Endothelial cell of umbilical vein (primary cell): ENCODE results near the gene FARP1. TPM values are rescaled to one million over a fixed set of nuclear protein-coding genes. Genes with fewer than 3 reads are reported as not detected.

Experiments used
- BruUV-seq: library from RNA; stranded (reverse); fragments of 400-500 nt; replicated peaks from 2 replicates; lab custom pipeline; 2021; lab: Mats Ljungman, UMichigan
- CTCF ChIA-PET: fragments of 300-600, 350-600 bp; sonication (Branson Sonifier 250); formaldehyde crosslinking; loops from one replicate; lab custom pipeline; 2021; ENCODE audit warnings: antibody characterized with exemption, inconsistent platforms; lab: Charles Lee
- POLR2A ChIA-PET: fragments of 300-600, 350-600 bp; sonication (Branson Sonifier 250); formaldehyde crosslinking; loops from one replicate; lab custom pipeline; 2021; ENCODE audit warnings: antibody characterized with exemption, inconsistent platforms; lab: Charles Lee
- DNase-seq: peaks from one replicate; pipeline ENCODE4 v3.0.0-alpha.2; 2011; ENCODE audit warnings: low read depth, low spot score
- FAIRE-seq: peaks from 2 replicates; lab custom pipeline; 2011; peaks lifted over from hg19 to GRCh38; lab: Jason Lieb, UNC
- H2AFZ ChIP-seq: 2 replicates; pipeline ENCODE4 v1.6.0; 2012; ENCODE audit warnings: low read depth, low read length, control low read depth, inconsistent platforms
- H3K27ac ChIP-seq: 2 replicates; pipeline ENCODE4 v1.5.1; 2011; ENCODE audit warnings: low read depth, mild to moderate bottlenecking, control low read depth, low read length, moderate library complexity; ENCODE audit not compliant: insufficient read depth
- H3K27me3 ChIP-seq, 2 experiments: 2 replicates each; pipeline versions ENCODE4 v1.6.0 to v1.6.1; 2011; ENCODE audit warnings: low read length in 2 of 2, mixed read lengths in 1 of 2; ENCODE audit not compliant: control insufficient read depth in 2 of 2, insufficient read depth in 2 of 2
- H3K36me3 ChIP-seq, 2 experiments: 2 replicates in 1 of 2; 3 replicates in 1 of 2; pipeline ENCODE4 v1.5.1; 2011; ENCODE audit warnings: low read length in 2 of 2, mild to moderate bottlenecking in 1 of 2, moderate library complexity in 1 of 2; ENCODE audit not compliant: control insufficient read depth in 2 of 2, insufficient read depth in 2 of 2; ENCODE audit errors: extremely low read depth in 1 of 2
- H3K4me1 ChIP-seq: 3 replicates; pipeline ENCODE4 v1.5.1; 2011; ENCODE audit warnings: mild to moderate bottlenecking, low read length; ENCODE audit not compliant: control insufficient read depth, insufficient read depth; ENCODE audit errors: extremely low read depth
- H3K4me2 ChIP-seq: 2 replicates; pipeline ENCODE4 v1.6.1; 2011; ENCODE audit warnings: low read length, control low read depth, mixed read lengths; ENCODE audit not compliant: insufficient read depth
- H3K4me3 ChIP-seq, 3 experiments: fragments of 200-600 bp in 1 of 3; sonication (generic), shearing (Covaris generic) in 1 of 3; replicated peaks in 1 of 3; 2 replicates each; pipeline ENCODE4 v1.5.1; 2011 to 2016; ENCODE audit warnings: control low read depth in 3 of 3, low read length in 3 of 3, mild to moderate bottlenecking in 2 of 3, inconsistent platforms in 1 of 3, low read depth in 1 of 3, moderate library complexity in 1 of 3; ENCODE audit not compliant: insufficient read depth in 1 of 3
- H3K79me2 ChIP-seq: 2 replicates; pipeline ENCODE4 v1.6.0; 2012; ENCODE audit warnings: low read length, inconsistent platforms; ENCODE audit not compliant: control insufficient read depth, insufficient read depth
- H3K9ac ChIP-seq: replicated peaks from 2 replicates; pipeline ENCODE3; 2011; ENCODE audit warnings: low read length, control low read depth; ENCODE audit not compliant: insufficient read depth; ENCODE audit errors: extremely low read depth
- H3K9me1 ChIP-seq: replicated peaks from 3 replicates; pipeline ENCODE4 v1.6.0; 2011; ENCODE audit warnings: mild to moderate bottlenecking, low read length; ENCODE audit not compliant: control insufficient read depth, insufficient read depth; ENCODE audit errors: extremely low read depth
- H3K9me3 ChIP-seq: replicated peaks from 2 replicates; pipeline ENCODE4 v1.5.1; 2012; ENCODE audit warnings: low read length, inconsistent platforms; ENCODE audit not compliant: control insufficient read depth, insufficient read depth
- H4K20me1 ChIP-seq: replicated peaks from 2 replicates; pipeline ENCODE3; 2011; ENCODE audit warnings: mild to moderate bottlenecking, low read length; ENCODE audit not compliant: control insufficient read depth, insufficient read depth; ENCODE audit errors: extremely low read depth
- EZH2 ChIP-seq: IDR thresholded peaks from 2 replicates; pipeline ENCODE4 v1.6.1; 2012; ENCODE audit warnings: borderline replicate concordance, low read depth, mild to moderate bottlenecking, moderate library complexity, low read length, inconsistent platforms; ENCODE audit not compliant: severe bottlenecking
- FOS ChIP-seq: IDR thresholded peaks from 2 replicates; pipeline ENCODE4 v1.6.1; 2011; ENCODE audit warnings: mild to moderate bottlenecking, low read length, moderate library complexity, borderline replicate concordance; ENCODE audit not compliant: insufficient read depth
- GATA2 ChIP-seq: IDR thresholded peaks from 2 replicates; pipeline ENCODE4 v1.7.0; 2011; ENCODE audit warnings: low read depth, mild to moderate bottlenecking, moderate library complexity, mixed read lengths, low read length; ENCODE audit not compliant: insufficient read length, insufficient read depth
- JUN ChIP-seq: IDR thresholded peaks from 2 replicates; pipeline ENCODE4 v1.6.1; 2011; ENCODE audit warnings: borderline replicate concordance, low read depth; ENCODE audit not compliant: insufficient read length, insufficient read depth
- MYC ChIP-seq: IDR thresholded peaks from one replicate; pipeline ENCODE4 v1.6.1; 2011; ENCODE audit warnings: mild to moderate bottlenecking, low read depth, low read length
- POLR2A ChIP-seq: IDR thresholded peaks from 2 replicates; pipeline ENCODE4 v1.6.1; 2012; ENCODE audit warnings: low read depth, mild to moderate bottlenecking, control low read depth, low read length
- POLR2AphosphoS5 ChIP-seq: IDR thresholded peaks from 2 replicates; pipeline ENCODE4 v1.6.1; 2012; ENCODE audit warnings: low read depth, mild to moderate bottlenecking, control low read depth, low read length, moderate library complexity; ENCODE audit not compliant: insufficient read depth
- dilution Hi-C: fragments of 300-500 bp; cut with MboI; formaldehyde crosslinking; loops from one replicate; pipeline ENCODE4 v1.15.0; 2019; ENCODE audit warnings: low sequenced_read_pairs; ENCODE audit not compliant: extremely low pct_ligation_motif_present
- intact Hi-C: fragments of 100-400 bp; cut with micrococcal nuclease; formaldehyde crosslinking; loops from one replicate; pipeline ENCODE4 v1.10.0; 2022
- polyA plus RNA-seq, 4 experiments: library from polyadenylated mRNA; depleted of rRNA in 3 of 4; stranded (reverse) in 3 of 4; unstranded in 1 of 4; fragments of >200 nt; gene quantifications; 2 replicates each; pipeline versions ENCODE4 v1.2.1 to v1.2.3, GENCODE V29; 2011 to 2012; ENCODE audit warnings: missing spikeins in 1 of 4
- total RNA-seq: library from RNA; stranded (reverse); gene quantifications from 2 replicates; pipeline ENCODE4 v1.2.3, GENCODE V29; 2021
- TF ChIP-seq, protein P1 (sequence below): IDR thresholded peaks from 2 replicates; pipeline ENCODE4 v1.6.1; 2011; ENCODE audit not compliant: insufficient read depth, insufficient read length
- TF ChIP-seq, protein P2 (sequence below), 2 donors: IDR thresholded peaks; 1 replicate in 1 of 2; 2 replicates in 1 of 2; pipeline ENCODE4 v1.5.1; 2011; ENCODE audit warnings: low read length in 2 of 2, mild to moderate bottlenecking in 2 of 2, moderate library complexity in 2 of 2, control low read depth in 1 of 2, inconsistent platforms in 1 of 2, low read depth in 1 of 2; ENCODE audit not compliant: insufficient read depth in 1 of 2; ENCODE audit errors: extremely low read depth in 1 of 2

Gene FARP1
- total and polyA plus RNA-seq, 2 donors (not counting 3 experiments of a cell fraction or from before 2014, with no cell fraction given): 19.0 to 77.7 TPM

DNA sequence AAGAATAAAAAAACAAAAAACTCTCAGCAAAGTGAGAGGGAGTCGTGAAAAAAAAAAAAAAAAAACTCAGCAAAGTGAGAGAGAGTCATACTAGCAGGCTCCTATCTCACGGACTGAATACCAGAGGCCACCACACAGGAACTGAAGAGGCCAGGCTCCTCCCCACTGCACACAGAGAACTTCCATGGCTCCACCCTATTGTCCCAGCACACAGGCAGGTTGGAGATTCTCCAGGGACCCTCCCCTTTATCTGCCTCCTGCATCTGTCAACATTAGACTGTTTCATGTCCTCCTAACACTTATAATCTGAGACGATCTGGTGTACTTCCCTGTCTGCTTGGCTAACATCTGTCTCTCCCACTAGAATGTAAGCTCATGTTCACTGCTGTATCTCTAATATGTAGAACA, 37.0 kb upstream of the FARP1 start:
- FAIRE-seq (no peak), DNase-seq (peak; percentile 16)
- Histone ChIP-seq H2AFZ (no peak overlapping the region), H3K4me2 (no peak overlapping the region), H3K9me3 (no peaks in the 10 kb centered on the region), H4K20me1 (no peaks in the 10 kb centered on the region), H3K27me3 (peaks cover 3 to 4% of the 10 kb centered on the region in 2 experiments), H3K9ac (no peak overlapping the region), H3K4me3 (no peak overlapping the region), H3K27ac (no peak overlapping the region), H3K79me2 (no peaks in the 10 kb centered on the region), H3K36me3 (no peaks in the 10 kb centered on the region), H3K9me1 (no peaks in the 10 kb centered on the region), H3K4me1 (no peaks in the 10 kb centered on the region)
- BruUV-seq: no TSS peak
- TF ChIP-seq MYC (no peak), JUN (no peak), POLR2AphosphoS5 (no peak), EZH2 (no peak), GATA2 (no peak), POLR2A (no peak), FOS (no peak)
- TF ChIP-seq, protein P1, sequence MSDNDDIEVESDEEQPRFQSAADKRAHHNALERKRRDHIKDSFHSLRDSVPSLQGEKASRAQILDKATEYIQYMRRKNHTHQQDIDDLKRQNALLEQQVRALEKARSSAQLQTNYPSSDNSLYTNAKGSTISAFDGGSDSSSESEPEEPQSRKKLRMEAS: no peak
- TF ChIP-seq, protein P2, sequence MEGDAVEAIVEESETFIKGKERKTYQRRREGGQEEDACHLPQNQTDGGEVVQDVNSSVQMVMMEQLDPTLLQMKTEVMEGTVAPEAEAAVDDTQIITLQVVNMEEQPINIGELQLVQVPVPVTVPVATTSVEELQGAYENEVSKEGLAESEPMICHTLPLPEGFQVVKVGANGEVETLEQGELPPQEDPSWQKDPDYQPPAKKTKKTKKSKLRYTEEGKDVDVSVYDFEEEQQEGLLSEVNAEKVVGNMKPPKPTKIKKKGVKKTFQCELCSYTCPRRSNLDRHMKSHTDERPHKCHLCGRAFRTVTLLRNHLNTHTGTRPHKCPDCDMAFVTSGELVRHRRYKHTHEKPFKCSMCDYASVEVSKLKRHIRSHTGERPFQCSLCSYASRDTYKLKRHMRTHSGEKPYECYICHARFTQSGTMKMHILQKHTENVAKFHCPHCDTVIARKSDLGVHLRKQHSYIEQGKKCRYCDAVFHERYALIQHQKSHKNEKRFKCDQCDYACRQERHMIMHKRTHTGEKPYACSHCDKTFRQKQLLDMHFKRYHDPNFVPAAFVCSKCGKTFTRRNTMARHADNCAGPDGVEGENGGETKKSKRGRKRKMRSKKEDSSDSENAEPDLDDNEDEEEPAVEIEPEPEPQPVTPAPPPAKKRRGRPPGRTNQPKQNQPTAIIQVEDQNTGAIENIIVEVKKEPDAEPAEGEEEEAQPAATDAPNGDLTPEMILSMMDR (IDR thresholded peaks at IDR 0.05; ENCODE audit: extremely low read depth in 1 of 2, insufficient read depth in 1 of 2, low read depth in 1 of 2, low read length in 2 of 2): no peak
- CTCF ChIA-PET: interaction anchor here (1.0 to 1.1 kb wide), 2 partner anchors 25 to 38 kb away, joined by 3 to 4 read pairs; no protein-coding TSS in a partner anchor
- dilution Hi-C loops: no loop called here
- POLR2A ChIA-PET: no interaction called here
- intact Hi-C loops: no loop called here
